T-helper 17 cell (primary cell): ENCODE results near the gene PHAF1. TPM values are rescaled to one million over a fixed set of nuclear protein-coding genes. Genes with fewer than 3 reads are reported as not detected.

Experiments
- ATAC-seq: fragments of 150-1000 bp; cut with Tn5 transposase; 2 replicates; pipeline ENCODE4 v1.10.0; 2021; ENCODE audit warnings: mild to moderate bottlenecking, moderate library complexity
- DNase-seq, 3 donors: peaks; one replicate each; pipeline versions ENCODE4 v3.0.0 to v3.0.0-alpha.2; 2020 to 2021
- H3K9me3 ChIP-seq: one replicate; pipeline ENCODE4 v1.7.0; 2013; ENCODE audit warnings: low read length, mild to moderate bottlenecking; ENCODE audit not compliant: control insufficient read depth, poor library complexity, severe bottlenecking
- H3K27ac Mint-ChIP-seq: one replicate; pipeline ENCODE4 v1.8.0; 2022; ENCODE audit warnings: mild to moderate bottlenecking, moderate library complexity, mixed read lengths
- H3K27me3 Mint-ChIP-seq: one replicate; pipeline ENCODE4 v1.8.0; 2022; ENCODE audit warnings: mixed read lengths
- H3K36me3 Mint-ChIP-seq: one replicate; pipeline ENCODE4 v1.8.0; 2022; ENCODE audit warnings: low read depth, mixed read lengths
- H3K4me1 Mint-ChIP-seq: one replicate; pipeline ENCODE4 v1.8.0; 2022; ENCODE audit warnings: mild to moderate bottlenecking, mixed read lengths
- H3K4me3 Mint-ChIP-seq: one replicate; pipeline ENCODE4 v1.8.0; 2022; ENCODE audit warnings: mild to moderate bottlenecking, moderate library complexity, mixed read lengths
- total RNA-seq, 4 donors: library from RNA in 2 of 4; stranded (reverse) in 2 of 4; gene quantifications; one replicate each; pipeline ENCODE4 v1.2.3 and lab custom pipeline; 2022 to 2026

Gene PHAF1
- total RNA-seq, 2 donors from 2014 or later, result 11.9 to 17.0 TPM

DNA sequence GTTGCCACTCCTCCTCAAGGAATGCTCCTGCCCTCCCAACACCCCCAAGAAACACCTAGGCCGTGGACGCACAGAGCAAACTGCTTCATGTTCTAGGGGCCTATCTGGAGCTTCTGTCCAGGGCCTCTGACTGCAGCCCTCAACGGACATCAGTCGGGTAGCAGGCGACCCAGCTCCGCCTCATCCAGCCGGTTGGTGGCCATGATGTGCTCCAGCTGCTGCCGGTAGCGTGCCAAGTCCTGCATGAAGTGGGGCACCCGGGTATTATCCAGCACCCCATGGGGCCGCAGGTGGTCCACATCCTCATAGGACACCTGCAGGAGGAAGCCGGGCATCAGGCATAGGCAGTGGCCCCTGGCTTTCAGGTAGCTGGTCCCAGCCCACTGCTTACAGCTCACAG, 66.9 kb downstream of the PHAF1 start:
- no peaks in the 10 kb centered on the region for H3K9me3 ChIP-seq
- H3K4me3 Mint-ChIP-seq, result peak overlapping the region; percentile 81
- no peak overlapping the region for H3K27ac Mint-ChIP-seq
- no peak for ATAC-seq
- H3K4me1 Mint-ChIP-seq, result peaks cover 30% of the 10 kb centered on the region
- H3K36me3 Mint-ChIP-seq, result no peaks in the 10 kb centered on the region
- H3K27me3 Mint-ChIP-seq, result peaks cover 18% of the 10 kb centered on the region
- DNase-seq, result no peak

DNA sequence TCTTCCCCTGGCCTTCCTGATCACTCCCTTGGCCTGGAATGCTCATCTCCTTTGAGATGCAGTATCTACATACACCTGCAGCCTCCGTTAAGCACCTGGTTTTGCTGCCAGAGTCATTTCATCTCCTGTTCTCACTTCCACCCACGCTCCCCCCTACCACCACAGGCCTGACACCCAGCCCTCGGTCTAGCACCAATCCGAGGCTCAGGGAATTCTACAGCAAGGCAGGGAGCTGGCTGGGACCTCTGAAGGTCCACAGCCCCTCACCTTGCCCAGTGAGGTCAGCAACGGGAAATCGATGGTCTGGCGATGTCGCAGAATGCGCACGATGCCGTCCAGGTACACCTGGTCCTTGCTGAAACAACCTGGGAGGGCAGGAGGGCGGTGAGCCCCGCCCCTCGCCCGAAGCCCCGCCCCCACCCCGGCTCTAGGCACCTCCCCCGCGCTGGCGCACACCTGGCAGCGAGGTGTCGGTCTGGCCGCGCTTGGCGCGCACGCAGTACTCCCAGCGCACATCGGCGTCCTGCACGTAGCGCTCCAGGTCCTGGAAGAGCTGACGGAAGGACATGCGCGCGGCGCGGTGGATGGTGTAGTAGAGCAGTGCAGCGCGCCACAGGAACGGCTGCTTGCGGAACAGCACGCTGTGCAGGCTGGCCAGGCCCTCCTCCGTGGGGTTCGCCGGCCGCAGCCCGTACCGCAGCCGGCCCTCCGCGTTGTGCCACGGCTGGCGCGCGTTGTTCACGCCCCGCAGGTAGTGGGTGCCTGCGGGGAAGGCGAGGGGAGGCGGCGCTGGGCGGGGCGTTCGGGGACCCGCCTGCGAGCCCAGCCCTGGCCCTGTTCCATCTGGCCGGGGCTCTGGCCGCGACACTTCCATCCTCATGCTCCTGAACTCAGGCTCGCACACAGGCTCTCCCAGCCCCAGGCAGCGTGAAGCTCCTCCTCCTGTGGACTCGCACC, 68.3 kb downstream of the PHAF1 start:
- peak overlapping the region; percentile 81 for H3K4me3 Mint-ChIP-seq
- ATAC-seq (peak; percentile 72), DNase-seq (peak; percentile 41 to 64 (median 51))
- H3K36me3 Mint-ChIP-seq, result no peaks in the 10 kb centered on the region
- no peak overlapping the region for H3K27ac Mint-ChIP-seq
- H3K9me3 ChIP-seq, result no peaks in the 10 kb centered on the region
- H3K27me3 Mint-ChIP-seq, result peaks cover 16% of the 10 kb centered on the region
- peaks cover 26% of the 10 kb centered on the region for H3K4me1 Mint-ChIP-seq

DNA sequence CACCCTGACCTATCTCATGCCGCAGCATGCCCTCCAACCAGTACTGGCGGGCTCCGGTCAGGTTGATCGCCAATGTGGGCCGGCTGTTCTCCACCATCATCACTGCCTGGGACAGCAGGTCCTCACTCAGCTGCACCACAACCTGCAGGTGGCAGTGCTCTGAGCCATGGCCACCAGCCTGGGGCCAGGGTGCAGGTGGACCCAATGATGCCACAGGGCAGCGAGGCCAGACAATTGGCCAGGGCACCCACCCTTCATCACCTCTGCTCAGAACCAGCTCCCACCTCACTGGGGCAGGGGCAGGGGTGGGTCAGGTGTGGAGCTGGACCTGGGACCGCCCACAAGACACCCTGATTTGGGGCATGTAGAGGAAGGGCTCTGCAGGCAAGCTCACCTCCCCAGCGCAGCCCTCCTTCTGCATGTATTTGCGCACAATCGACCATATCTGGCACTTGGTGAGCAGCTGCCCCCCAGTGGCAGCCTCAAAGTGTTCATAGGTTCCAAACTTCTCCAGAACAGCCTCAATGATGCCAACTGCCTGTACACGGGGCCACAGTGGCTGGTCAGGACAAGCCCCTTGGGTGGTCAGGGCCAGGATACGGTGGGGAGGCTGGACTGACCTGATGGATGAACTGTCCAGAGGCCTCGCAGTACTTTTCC, 69.8 kb downstream of the PHAF1 start:
- DNase-seq (no peak), ATAC-seq (no peak)
- peaks cover 14% of the 10 kb centered on the region for H3K4me1 Mint-ChIP-seq
- H3K27me3 Mint-ChIP-seq, result peaks cover 16% of the 10 kb centered on the region
- H3K36me3 Mint-ChIP-seq, result no peaks in the 10 kb centered on the region
- no peak overlapping the region for H3K27ac Mint-ChIP-seq
- no peaks in the 10 kb centered on the region for H3K9me3 ChIP-seq
- no peak overlapping the region for H3K4me3 Mint-ChIP-seq

DNA sequence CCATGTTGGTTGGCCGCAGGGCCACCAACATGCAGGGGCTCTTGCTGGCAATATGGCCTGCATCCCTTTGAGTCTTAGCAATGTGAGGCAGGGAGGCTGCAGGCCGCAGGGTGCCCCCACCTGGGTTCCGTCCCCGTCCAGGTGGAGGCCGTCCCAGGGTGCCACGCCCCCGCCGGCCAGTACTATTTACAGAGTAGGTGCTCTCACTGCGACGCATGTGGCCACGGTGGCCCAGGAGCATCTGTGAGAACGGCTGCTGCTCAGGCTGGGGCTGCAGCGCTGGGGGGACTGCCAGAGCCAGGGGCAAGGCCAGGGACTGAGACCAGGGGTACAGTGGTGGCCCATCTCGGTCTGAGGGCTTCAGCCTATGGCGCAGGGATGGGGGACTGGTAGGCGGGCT, 70.4 kb downstream of the PHAF1 start:
- ATAC-seq, result no peak
- H3K4me1 Mint-ChIP-seq, result peaks cover 17% of the 10 kb centered on the region
- H3K4me3 Mint-ChIP-seq, result no peak overlapping the region
- DNase-seq, result no peak
- H3K27ac Mint-ChIP-seq, result no peak overlapping the region
- H3K9me3 ChIP-seq, result no peaks in the 10 kb centered on the region
- H3K36me3 Mint-ChIP-seq, result no peaks in the 10 kb centered on the region
- peaks cover 16% of the 10 kb centered on the region for H3K27me3 Mint-ChIP-seq

DNA sequence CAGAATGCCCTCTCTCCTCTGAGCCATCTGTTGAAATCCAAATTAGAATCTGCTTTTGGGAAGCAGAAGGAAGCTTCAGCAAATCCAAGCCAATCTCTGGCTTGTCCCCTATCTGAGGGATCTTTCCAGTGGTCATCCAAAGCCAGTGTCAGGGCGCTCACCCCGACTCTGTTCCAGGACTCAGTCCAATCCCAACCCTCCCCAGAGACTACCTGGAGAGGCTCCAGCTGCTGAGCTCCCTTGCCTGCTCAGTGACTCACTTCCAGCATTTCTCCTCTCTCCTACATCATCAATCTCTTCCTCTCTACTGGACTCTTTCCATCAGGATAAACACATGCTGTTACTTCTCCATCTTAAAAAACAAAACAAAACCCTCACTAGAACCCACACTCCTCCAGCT, 71.6 kb downstream of the PHAF1 start:
- ATAC-seq, result no peak
- Mint-ChIP-seq H3K27ac (no peak overlapping the region), H3K4me3 (no peak overlapping the region), H3K36me3 (no peaks in the 10 kb centered on the region), H3K4me1 (peaks cover 23% of the 10 kb centered on the region), H3K27me3 (peaks cover 22% of the 10 kb centered on the region)
- no peaks in the 10 kb centered on the region for H3K9me3 ChIP-seq
- DNase-seq, result no peak

DNA sequence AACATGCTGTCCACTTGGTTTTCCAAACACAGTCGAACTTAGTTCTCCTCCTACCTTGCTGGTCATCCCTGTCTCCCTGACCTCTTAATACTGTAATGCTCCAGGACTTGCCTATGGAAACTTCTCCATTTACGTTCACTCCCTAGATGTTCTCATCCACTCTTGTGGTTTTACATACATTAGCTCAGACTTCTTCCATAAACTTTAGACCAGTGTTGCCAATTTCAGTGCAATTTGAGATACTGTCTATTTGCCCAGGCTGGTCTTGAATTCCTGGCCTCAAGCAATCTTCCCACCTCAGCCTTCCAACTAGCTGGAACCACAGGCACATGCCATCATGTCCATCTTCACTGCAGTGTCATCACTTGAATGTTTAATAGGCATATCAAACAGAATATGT, 72.5 kb downstream of the PHAF1 start:
- Mint-ChIP-seq H3K4me3 (no peak overlapping the region), H3K27ac (no peak overlapping the region), H3K36me3 (no peaks in the 10 kb centered on the region), H3K27me3 (peaks cover 16% of the 10 kb centered on the region), H3K4me1 (peaks cover 20% of the 10 kb centered on the region)
- no peak for DNase-seq
- no peaks in the 10 kb centered on the region for H3K9me3 ChIP-seq
- no peak for ATAC-seq

DNA sequence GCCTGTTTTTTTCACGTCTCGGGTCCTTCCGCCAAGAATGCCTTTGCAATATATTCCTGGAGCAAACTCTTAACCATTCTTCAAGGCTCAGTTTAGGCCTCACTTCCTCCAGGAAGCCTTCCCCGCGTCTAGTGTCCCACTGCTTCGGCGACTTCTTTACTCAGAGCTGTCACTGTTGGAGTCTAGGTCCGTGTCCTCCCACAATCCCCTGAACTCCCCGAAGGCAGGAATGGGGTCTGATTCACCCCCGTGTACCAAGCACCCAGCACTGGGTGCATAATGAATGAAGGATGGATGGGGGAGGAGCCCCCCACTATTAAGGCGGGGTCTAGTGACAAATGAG, 73.5 kb downstream of the PHAF1 start:
- Mint-ChIP-seq H3K36me3 (no peaks in the 10 kb centered on the region), H3K27me3 (peaks cover 11% of the 10 kb centered on the region), H3K4me1 (peaks cover 15% of the 10 kb centered on the region), H3K27ac (no peak overlapping the region), H3K4me3 (no peak overlapping the region)
- DNase-seq, result no peak
- no peaks in the 10 kb centered on the region for H3K9me3 ChIP-seq
- ATAC-seq, result no peak

DNA sequence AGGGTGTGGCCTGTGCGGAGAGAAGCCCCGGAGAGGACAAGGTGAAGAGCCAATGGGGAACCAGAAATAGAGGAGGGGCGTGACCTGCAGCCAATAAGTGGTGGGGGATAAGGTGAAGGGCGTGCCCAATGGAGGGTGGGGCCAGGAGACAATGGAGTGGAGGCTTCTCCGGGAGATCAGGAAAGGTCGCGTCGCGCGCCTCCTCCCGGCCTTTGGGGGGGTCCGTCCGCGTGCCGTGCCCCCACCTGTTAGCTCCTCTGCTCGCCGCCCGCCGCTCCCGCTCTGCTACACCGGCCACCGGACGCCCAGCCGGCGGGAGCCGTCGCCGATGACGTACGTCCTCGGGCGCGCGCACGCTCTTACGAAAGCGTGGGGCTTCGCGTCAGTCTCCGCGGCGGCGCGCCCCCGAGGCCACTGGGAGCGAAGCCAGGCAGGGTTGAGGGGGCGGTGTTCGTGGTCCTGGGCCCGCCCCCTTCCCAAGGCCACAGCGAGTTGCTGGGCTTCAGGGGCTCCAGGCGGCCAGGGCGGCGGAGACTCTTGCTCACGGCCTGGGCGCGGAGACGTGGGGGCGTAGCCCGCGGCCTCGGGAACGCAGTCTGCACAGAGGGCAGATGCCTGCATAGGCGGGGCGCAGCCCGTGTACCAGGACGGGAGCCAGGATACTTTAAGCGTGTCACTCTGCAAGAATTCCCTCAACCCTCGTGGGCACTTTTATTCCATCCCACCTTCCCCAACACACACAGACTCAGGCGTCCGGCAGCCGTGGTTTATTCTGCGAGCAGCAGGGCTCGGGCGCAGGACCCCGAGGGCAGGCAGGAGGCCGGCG, 74.1 kb downstream of the PHAF1 start, which contains the start of gene MATCAP1:
MATCAP1 (minus strand) TSS at position 337 of the 826 bp plus-strand sequence. CDS start 3,353 bp downstream, outside the sequence.
- peak within 1 kb of the TSS; percentile 81 for H3K4me3 Mint-ChIP-seq
- H3K27me3 Mint-ChIP-seq, result peaks cover 9% of the 10 kb centered on the region
- no peaks in the 10 kb centered on the region for H3K36me3 Mint-ChIP-seq
- DNase-seq (peak; percentile 83 to 88 (median 87)), ATAC-seq (peak; percentile 95)
- no peaks in the 10 kb centered on the region for H3K9me3 ChIP-seq
- H3K4me1 Mint-ChIP-seq, result peaks cover 10% of the 10 kb centered on the region
- H3K27ac Mint-ChIP-seq, result no peak within 1 kb of the TSS

DNA sequence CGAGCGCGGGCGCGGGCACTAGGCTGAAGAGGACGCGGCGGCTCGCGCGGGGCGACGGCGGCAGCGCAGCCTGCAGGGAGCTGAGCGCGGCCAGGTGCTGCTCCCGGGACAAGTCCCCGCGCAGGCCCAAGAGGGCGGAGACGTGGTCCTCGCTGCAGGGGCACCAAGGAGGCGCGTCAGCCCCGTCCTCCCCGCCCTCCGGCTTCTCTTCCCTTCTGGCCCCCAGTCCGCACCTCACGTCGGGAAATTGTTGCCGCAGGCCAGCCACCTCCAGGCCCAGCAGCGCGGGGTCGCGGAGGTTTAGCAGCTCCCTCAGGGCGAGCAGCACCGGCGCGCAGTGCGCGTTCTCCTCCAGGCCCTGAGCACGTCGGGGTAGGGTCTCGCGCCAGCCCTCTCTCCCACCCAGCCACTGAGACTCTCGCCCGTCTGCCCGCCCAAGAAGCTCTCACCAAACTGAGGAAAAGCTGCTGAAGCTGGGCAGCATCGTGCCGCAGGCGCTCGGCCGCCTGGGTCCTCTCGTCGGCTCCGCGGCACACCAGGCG, 74.8 kb downstream of the PHAF1 start:
- DNase-seq (peak in 2 of 3 donors; percentile 23 to 44), ATAC-seq (peak; percentile 6)
- Mint-ChIP-seq H3K4me1 (peaks cover 9% of the 10 kb centered on the region), H3K4me3 (peak overlapping the region; percentile 81), H3K27ac (no peak overlapping the region), H3K36me3 (no peaks in the 10 kb centered on the region), H3K27me3 (peaks cover 6% of the 10 kb centered on the region)
- H3K9me3 ChIP-seq, result no peaks in the 10 kb centered on the region

DNA sequence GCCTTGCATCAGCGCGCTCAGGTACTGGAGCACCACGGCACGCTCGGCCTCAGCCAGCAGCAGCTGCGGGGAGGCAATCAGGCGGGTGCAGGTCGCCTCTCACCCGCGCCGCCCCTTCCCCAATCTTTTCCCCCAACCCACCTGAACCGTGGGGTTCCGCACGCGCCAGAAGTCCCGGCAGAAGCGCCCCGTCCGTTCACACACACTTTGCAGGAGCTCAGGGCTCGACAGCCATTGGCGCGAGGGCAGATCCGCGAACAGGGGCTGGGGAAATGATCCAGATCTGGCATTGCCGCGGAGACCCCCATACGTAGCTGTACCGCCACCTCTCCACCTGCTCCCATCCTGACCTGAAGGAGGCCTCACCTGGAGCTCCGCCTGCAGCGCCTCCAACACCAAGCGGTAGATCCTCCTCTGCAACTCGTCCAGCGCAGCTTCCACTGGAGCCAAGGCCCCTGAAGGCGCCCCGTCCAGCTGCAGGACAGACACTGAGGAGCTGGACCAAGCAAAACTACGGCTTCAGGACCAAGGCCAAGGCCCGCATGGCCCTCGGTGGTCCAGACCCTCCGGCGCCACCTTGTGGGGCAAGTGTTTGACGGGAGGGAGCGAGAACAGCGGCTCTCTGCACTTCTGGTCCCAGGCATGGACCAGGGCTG, 75.4 kb downstream of the PHAF1 start:
- Mint-ChIP-seq H3K36me3 (no peaks in the 10 kb centered on the region), H3K4me1 (peaks cover 9% of the 10 kb centered on the region), H3K27ac (peak overlapping the region; percentile 83), H3K4me3 (peak overlapping the region; percentile 96), H3K27me3 (peaks cover 6% of the 10 kb centered on the region)
- ATAC-seq, result peak; percentile 20
- DNase-seq, result peak; percentile 68 to 83 (median 70)
- H3K9me3 ChIP-seq, result no peaks in the 10 kb centered on the region

DNA sequence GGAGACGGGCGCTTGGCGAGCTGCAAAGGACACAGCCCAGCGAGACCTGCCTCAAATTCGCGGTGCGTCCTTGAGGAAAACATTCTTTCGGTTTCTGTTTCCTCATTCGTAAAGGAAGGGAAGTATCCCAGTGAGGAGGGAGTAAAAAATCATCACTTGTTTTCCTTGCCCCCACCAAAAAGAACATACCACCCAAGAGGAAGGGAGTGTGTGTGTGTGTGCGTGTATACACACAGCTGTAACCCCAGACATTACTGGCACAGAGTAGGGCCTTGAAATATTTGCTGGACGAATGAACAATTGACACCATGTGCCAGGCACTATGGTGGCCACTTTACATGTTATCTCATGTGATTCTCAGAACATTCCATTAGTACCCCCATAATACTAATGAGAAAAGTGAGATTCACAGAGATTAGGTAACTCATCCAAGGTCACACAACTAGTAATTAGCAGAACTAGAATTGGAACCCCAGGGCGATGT, 76.0 kb downstream of the PHAF1 start:
- H3K4me1 Mint-ChIP-seq, result peaks cover 9% of the 10 kb centered on the region
- no peak for DNase-seq
- H3K9me3 ChIP-seq, result no peaks in the 10 kb centered on the region
- H3K4me3 Mint-ChIP-seq, result peak overlapping the region; percentile 96
- peaks cover 6% of the 10 kb centered on the region for H3K27me3 Mint-ChIP-seq
- H3K27ac Mint-ChIP-seq, result peak overlapping the region; percentile 83
- no peak for ATAC-seq
- no peaks in the 10 kb centered on the region for H3K36me3 Mint-ChIP-seq

DNA sequence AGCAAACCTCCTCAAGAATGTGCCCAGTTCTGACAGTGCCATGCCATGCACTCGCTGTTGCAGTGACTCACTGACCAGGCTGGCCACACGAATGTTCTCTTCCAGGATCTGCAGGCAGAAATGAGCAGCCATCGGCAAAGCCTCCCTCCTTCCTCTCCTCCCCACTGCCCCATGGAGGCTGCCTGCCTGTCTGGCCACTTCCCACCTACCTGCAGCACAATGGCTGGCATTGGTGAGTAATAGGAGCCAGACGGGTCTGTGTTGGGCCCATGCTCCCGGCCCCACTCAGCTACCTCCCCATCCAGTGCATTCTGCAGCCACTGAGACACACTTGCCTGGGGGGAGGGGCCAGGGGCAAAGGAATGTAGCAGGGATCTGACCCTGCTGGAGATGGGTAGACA, 76.8 kb downstream of the PHAF1 start:
- H3K9me3 ChIP-seq, result no peaks in the 10 kb centered on the region
- ATAC-seq (no peak), DNase-seq (no peak)
- Mint-ChIP-seq H3K27ac (no peak overlapping the region), H3K4me1 (peaks cover 12% of the 10 kb centered on the region), H3K36me3 (no peaks in the 10 kb centered on the region), H3K4me3 (no peak overlapping the region), H3K27me3 (peaks cover 6% of the 10 kb centered on the region)
